ENCODE results near the gene CTNNB1.

CTNNB1 gene

DNA sequence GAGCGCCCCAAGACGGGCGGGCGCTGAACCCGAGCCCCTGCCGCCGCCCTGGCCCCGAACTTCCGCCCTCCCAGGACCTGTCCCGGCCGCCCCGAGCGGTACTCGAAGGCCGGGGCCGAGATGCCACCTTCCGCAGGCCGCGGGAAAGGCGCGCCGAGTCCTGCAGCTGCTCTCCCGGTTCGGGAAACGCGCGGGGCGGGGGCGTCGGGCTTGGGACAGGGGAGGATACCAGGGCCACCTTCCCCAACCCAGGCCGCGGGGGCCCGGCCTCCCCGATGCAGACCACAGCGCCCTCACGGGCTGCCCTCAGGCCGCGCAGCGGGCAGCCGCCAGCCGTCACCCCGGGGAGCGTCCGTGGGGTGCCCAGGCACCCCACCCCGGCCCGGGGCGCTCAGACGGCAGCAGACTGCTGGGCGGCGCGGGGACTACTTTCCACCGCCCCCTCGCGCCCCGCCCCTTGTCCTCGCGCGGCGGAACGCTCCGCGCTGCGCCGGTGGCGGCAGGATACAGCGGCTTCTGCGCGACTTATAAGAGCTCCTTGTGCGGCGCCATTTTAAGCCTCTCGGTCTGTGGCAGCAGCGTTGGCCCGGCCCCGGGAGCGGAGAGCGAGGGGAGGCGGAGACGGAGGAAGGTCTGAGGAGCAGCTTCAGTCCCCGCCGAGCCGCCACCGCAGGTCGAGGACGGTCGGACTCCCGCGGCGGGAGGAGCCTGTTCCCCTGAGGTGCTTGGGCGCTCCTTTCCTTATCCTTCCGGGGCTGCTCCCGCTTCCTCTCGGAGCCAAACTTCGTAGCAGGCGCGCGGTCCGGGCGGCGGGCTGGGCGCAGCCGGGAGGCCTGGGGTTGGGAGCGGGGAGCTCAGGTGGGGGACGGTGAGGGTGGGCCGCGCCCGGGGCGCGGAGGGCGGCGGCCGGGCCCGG lies at the start of gene CTNNB1:
Gene CTNNB1 (plus strand): TSS at position 556 of the 916 bp plus-strand sequence. CDS start 24,564 bp downstream, outside the sequence.
- peak; percentile 90 for DNase-seq

DNA sequence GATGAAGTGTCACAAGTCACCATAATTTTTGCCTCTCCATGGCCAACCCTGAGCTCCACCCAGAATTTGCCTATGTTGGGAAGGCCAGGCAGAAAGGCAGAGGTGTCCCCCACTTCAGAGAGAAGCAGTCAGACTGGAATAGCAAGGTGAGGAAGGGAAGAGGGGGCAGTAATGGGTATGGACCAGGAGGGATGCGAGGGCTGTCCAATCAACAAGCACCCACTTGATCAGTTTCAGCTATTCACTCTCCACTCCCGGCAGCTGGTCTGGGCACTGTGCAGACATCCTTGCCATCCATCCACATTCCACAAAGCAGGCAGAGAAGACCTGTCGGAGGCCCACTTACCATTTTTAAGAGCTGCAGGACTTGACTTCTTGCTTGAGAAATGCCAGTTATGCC lies 43.5 kb upstream of the CTNNB1 start:
- DNase-seq, result no peak

DNA sequence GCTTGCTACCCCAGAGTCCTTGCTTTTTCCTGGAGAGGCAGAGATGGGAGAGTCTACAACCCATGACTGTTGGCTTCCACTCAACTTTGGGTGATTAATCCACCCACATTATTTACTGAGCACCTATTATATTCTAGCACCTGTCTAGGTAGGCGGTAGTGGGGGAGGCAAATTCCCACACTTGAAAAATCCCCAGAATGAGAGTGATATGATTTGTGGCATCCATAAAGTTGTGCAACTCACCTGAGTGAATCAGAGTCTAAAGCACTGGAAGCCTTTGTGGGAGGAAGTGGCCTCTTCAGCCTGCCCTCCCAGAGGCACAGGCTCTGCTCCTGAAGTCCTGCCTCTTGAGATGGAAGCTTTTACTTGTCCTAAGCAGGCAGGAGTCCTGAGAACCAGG lies 40.4 kb upstream of the CTNNB1 start:
- DNase-seq, result no peak

DNA sequence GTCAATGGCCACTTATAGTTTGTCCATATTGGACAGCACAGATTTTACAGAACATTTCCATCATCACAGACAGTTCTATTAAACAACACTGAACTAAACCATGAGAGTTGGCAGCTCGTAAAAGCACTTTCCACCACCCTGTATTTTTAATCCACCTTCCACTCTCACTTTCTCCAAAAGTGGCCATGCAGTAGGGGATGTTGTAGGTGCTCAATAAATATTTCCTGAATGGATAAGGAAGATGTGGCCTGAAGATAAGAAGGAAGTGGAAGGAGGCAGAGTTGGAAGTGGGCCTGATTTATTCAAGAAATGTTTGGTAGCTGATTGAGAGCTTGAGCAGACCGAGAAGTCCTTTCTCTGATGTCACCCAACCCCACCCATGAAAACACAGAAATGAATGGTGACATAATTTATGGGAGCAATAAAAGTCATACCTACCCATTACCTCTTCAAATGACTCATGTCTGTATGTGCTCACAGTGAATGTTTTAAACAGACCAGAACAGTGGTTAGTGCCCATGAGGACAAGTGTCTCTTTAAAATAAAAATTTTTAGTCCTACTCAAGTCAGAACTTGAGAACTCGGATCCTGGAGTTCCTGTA lies 39.6 kb upstream of the CTNNB1 start:
- DNase-seq, result no peak

DNA sequence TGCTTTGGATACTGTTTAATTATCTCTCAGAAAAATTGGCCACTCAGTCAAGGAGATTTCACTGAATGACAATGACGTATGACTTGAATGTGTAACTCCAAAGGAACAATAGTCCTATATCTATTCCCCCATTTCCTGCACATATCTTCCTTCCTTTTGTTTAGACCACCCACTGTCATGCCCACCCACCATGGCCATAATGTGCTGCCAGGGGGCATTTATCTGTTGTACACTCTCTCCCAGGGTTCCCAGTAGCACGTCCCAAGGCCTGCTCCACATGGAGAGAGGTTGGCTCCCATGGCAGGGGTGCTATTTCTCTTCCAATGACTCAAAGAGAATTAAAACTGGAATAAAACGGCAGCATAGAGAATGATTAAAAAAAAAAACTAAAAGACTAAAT lies 36.8 kb upstream of the CTNNB1 start:
- no peak for DNase-seq

DNA sequence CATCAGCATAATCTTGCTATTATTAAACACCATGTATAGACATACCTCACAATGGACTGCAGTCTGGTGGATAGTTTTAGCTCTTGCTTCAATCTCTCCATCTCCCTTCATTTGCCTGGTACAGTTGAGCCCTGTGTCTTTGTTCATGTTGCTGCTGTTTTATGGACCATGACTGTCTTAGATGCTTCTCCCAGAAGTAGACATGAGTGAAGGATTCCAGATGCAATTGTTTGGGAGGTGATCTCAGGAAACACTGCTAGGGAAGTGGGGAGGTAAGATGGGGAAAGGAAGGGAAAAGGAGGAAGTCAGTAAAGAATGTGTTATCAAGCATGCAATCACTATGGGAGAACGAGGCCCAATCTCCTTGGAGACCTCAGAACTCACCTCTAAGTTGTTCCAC lies 36.3 kb upstream of the CTNNB1 start:
- DNase-seq, result no peak

DNA sequence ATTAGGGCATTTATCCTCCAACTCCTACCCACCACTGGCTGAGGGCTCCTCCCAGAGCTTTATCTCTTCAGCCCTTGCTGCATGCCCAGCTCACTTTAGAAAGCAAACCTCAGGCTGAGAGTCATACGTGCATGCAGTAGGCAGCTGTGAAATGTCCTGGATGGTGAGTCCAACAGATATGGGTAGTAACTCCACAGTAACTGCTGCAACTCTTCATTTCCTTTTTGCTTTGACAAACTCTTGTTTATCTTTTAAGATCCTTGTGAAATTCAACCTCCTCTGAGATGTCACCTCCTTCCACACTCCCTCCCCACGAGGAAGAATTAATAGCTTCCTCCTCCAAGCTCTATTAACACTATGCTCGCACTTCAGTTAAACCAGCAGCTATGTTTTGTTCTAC lies 35.9 kb upstream of the CTNNB1 start:
- DNase-seq, result no peak

DNA sequence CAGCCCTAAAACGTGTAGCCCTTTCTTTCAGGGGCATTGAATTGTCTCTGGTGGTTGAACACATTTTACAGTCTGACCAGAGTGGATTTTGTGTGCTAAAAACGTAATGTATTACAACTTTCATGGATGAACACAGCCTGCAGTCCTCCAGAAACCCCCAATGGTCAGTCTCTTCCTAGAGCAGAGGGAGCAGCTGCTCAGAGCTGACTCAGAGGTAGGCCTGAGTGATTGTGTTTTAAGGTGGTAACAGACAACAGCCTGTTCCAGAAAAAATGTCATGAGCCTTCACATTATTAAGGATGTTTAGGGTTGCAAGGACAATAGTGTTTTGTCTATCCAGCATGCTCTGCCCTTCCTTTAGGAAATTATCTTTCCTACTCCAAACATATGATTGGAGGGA lies 34.5 kb upstream of the CTNNB1 start:
- DNase-seq, result no peak

DNA sequence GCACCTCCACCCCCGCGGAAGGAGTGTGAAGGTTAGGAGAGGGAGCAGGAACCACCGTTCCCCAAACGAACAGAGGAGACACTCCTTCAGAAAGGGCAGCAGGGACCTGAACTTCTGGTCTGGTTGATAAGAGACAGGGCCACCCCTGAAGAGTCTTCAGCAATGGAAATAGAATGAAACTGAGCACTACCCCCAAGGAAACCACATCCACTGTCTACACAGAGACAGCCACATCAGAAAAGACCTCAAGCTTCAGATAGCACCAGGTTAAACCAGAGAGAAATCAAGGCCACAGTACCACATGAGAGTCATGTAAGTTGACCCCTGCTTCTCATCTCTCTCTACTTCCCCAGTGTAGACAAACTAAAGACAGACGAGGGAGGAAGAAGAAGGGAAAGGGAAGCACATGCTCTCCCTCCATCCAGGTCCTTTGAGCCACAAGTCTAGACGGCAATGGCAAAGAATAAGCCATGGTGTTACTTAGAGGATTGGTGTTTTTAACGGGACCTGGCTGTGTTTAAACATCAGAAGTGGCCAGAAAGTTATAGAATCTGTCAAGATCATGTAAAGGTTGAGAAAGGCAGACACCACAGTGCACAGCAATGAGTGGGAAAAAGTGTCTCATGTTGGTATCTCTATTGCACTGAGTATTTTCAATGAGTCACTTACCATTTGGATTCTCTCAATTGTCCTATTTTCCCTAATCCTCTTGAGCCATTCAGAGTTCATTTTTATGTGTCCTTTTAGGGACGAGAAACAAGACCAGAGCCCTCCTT lies 31.4 kb upstream of the CTNNB1 start:
- DNase-seq, result no peak

DNA sequence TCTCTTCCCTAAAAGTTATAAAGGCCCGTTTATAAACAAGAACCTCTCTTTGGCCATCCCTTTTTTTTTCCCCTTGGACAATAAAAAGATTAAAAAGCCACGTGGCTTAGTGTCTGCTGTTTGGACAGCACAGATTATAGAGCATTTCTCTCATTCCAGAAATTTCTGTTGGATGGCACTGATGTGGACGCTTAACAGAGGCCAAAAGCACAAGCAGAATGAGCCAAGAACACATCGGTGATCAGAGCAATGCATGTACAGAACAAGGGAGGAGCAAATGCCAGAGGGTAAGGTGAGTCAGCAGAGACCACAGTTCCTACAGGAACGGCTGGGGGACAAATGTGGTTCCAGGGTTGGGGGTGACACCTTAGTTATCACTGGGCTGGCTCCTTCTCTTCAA lies 30.3 kb upstream of the CTNNB1 start:
- DNase-seq, result no peak

DNA sequence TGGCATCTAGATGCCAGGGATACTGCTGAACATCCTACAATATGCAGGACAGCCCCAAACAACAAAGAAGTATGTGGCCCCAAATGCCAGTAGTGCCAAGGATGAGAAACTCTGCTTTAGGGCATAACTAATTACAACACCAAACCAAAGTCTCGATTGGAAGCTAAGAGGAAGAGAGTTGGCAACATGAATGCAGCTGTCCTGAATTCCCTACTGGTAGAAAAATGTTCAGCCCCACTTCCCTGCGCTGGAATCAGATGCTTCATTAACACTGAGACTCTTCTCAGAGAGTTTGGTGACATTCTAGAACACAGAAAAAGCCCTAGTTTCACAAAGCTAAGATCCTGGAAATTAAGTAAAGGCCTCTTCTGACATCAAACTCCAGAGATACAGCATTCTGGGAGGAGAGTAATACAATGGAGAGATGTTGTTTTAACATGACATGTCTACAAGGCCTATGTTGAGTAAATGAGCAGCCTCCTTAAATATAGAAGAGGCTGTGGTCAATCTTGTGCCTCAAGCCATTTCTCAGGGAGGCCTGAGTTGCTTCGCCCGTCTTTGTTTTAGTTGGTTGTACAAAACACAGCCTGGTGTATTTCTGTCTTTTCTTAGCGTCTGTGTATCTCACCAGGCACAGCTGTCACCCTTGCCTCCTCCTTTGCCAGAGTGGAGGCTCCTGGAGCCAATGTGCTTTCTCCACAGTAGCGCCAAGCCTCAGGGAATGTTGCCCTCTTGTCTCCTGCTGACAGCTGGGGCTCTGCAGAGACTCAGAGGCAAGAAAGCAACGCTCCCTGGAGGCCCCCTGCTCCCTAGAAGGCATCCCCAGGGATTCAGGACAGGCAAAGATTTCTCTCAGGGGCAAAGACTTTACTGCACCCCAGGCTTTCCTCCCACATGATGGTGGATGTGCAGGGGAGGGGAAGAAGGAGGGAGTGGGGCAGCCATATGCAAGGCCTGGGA lies 25.1 kb upstream of the CTNNB1 start:
- no peak for DNase-seq

DNA sequence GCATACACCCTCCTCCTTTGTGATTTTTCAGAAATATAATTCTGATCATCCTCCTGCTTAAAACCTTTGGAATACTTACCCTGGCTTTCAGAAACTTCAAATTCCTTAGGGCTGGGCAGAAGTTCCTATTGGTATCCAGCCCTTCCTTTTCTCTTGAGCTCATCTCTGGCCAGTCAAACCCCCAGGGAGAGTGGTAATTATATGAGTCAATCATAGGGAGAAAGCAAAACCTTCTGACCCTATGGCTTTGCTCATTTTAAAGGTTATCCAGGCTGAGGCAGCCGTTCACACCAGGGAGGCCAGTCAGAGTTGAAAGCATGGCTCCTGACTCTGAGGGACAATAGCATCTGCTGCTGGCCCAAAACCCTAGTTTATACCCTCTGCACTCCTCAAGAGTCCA lies 23.9 kb upstream of the CTNNB1 start:
- DNase-seq, result no peak

DNA sequence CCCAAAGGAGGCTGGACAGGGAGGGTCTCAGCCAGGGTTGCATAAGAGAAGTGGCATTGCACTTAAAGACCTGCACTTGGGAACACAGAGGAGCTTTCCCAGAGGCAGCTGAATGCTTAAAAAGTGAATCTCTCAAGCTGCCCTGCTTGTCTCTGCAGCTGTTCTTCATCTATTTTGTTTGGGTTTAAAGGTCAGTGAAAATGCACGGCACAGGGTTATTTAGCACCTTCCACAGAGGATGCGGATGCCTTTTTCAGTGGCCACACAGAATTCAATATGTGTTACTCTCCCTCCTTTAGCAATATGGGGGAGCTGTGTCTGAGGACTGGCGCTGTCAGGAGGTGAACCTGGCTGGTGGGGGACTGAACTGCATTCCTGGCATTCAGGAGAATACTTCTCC lies 22.7 kb upstream of the CTNNB1 start:
- DNase-seq, result no peak

DNA sequence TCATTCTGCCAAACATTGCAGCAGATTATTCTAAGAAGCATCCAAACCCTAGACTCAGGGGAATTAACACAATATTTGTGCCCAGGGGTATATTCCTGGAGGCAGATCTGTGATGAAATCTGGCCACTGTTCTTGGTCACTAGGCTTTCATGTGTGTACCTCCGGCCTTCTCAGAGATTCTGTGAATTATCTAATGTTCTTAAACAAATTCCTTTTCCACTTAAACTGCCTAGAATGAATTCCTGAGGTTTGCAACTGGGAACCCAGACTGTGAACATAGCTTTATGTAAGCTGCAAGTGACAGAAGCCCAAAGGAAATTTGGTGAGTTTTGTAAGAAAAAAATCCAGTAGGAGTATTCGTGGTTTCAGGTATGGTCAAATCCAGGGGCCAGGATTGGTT lies 20.7 kb upstream of the CTNNB1 start:
- no peak for DNase-seq

DNA sequence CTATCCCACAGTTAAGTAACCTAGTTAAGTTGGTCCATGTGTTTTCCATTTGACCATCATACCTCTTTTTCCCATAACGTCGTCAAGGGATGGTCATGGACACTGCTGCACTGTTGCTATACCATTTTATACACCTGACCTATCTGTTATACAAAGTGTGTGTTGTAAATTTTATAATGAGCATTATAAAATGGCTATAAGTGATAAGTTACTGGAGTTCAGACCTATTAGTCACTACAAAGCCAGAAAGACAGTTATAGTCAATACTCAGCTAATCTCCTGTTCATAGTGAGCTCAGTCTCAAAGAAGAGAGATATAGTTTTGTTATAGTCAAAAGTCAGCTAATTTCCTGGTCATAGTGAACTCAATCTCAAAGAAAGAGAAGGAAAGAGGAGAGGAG lies 18.9 kb upstream of the CTNNB1 start:
- DNase-seq, result no peak

DNA sequence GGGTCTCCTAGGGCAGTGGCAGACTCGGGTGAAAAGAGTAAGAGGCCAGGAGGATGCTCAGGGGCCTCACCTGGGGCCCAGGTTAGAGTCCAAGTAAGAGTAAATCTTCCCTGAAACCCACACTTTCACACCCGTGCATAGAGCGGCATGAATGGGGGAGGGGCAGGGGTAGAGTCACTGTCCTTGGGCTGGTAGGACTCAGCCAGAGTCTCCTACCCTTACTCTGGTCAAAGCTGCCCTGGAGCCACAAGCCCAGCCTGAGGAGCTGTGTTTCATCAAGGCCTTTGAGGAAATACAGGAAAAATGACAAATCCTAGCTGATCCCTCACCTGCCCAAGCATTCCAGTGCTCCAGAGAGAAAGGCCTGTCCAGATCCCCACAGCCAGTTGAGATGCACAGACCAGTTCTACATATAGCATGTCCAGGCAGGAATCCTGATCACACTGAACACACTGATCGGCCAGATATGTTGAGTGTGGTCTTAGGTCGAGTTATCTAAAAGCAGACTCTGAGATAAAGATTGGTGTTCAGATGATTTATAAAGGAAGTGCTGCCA lies 16.7 kb upstream of the CTNNB1 start:
- no peak for DNase-seq

DNA sequence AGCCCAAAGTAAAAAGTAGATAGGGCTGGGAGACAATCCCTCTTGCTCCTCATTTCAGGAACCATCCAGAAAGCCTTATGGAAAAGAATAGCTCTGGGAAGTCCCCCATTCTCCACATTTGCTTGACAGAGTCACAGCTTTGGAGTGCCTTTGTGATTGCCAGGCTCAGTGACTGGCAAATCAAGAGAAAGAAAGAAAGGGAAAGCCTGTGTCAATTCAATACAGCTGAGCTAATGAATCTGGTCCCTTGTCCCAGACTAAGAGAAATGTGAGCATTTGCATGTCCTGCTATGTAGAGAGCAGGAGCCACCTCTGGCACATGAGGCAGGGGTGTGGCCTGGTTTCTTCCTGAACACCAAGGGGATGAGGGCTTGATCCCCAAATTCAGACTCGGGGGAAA lies 14.9 kb upstream of the CTNNB1 start:
- no peak for DNase-seq

DNA sequence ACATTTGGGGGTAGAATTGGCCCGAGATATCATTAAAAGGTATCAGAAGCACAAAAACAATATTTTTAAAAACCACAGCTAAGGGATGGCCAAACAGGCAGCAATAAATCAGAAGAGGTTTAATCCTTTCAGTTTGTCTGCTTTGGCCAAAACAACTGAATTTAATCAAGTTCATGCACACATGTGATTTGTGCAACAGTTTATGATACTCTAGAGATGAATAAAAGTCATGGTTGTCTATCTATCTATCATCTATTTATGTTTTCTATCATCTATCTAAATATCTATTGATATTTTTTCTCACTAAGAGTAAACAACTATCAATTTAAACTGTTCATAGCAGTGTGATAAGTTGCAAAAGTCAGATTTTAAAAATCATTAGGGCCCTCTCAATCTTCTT lies 13.0 kb upstream of the CTNNB1 start:
- DNase-seq, result no peak

DNA sequence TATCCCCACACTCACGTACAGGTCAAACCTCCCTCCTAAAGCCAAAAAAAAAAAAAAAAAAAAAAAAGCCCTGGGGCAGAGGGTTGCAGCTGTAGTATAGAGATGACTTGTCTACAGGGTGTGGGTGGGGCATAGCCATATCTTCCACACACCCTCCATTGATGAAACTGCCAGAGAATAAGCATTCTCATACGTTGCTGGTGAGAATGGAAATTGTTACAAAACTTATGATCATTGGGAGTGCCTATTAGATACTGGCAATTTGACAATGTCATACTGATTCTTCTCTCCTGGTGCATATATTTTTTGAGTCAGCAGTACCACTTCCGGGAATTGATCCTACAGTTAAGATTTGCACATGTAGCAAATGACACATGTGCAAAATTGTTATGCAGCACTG lies 11.0 kb upstream of the CTNNB1 start:
- DNase-seq, result no peak

DNA sequence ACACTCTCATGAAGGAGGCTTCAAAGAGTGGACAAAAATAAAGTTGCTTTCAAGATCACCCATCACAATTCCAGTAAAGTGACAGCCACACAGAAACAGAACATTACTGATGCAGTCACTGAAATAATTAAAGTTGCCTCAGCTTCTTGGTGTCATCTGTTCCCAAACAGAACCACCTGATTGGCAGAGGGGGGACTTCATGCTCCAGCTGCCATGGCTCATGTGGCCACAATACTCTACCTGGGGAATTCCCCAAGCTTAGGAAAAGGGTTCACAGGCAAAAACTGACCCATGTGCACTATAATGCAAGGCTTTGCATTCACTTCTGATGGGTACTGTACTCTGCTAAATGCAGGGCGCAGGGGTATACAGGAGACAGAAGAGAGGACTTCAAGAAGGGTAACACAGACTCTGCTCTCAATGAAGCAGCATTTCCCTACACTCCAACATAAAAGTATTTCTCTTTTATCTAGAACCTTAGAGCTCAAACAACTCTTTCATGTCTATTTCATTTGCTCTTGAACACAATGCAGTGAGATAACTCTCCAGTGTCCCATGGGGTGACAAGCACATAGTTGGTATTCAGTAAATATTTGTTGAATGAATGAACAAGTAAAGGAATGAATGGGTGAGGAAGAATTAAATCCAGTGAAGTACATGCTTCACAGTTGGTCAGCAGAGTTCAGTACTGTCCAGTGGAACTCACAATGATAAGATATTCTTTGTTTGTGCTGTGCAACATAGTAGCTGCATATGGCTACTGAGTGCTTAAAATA lies 8.6 kb upstream of the CTNNB1 start:
- DNase-seq, result no peak

DNA sequence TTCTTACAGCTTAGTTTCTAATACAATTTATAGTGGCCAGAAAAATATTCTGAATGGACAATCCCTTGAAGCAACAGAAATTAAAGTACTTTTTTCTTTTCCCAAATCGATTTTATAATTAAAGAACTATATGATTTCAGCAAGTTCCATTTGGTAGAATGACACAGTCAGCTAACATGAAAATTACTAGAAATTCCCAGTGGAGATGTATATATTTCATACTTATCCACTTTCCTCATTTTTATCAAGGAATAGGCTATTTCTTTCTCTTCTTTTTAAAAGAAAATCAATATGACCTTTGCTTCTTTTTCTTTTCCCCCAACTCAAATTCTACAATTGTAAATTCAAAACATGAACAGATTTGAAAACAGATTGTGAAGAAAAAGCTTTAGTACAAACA lies 6.4 kb upstream of the CTNNB1 start:
- no peak for DNase-seq
